ENCODE measurements around the gene SPEM2.

The SPEM2 gene

DNA sequence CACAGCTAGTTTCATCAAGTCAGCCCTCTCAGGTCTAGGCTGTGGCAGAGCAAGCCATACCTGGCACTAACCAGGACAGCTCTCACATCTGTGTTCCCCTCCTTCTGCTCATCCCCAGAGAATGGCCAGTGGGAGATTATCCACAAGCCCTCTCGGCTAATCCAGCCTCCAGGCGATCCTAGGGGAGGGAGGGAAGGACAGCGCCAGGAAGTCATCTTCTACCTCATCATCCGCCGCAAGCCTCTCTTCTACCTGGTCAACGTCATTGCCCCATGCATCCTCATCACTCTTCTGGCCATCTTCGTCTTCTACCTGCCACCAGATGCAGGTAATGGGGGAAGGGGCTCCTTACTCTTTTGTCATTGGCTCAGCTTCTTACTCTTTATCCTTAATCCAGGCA is 23.0 kb downstream of the SPEM2 start:
- Histone ChIP-seq H3K23ac (ENCODE audit: low read length in 2 of 2) (no peak overlapping the region), H3K36me3 (ENCODE audit: control insufficient read depth in 1 of 2, insufficient read depth in 2 of 2, low read depth in 1 of 2, low read length in 2 of 2) (no peaks in the 10 kb centered on the region), H3K27ac (ENCODE audit: low read length, poor library complexity, severe bottlenecking) (no peak overlapping the region), H3K4ac (ENCODE audit: low read depth in 1 of 2, low read length in 2 of 2) (no peak overlapping the region), H3K4me3 (ENCODE audit: insufficient read depth in 1 of 2, low read depth in 1 of 2, low read length in 2 of 2) (no peak overlapping the region), H2BK120ac (ENCODE audit: low read depth, low read length) (no peak overlapping the region), H3K27me3 (ENCODE audit: control insufficient read depth in 1 of 2, insufficient read depth in 1 of 2, low read length in 2 of 2) (peaks cover 29 to 37% of the 10 kb centered on the region in 2 experiments), H4K8ac (ENCODE audit: low read length) (no peak overlapping the region), H2AFZ (ENCODE audit: low read depth, low read length) (no peak overlapping the region), H2AK5ac (ENCODE audit: low read length, severe bottlenecking) (no peak overlapping the region), H3K4me2 (ENCODE audit: low read length, poor library complexity, severe bottlenecking) (no peak overlapping the region), H3K9ac (ENCODE audit: low read length) (no peak overlapping the region), H3K9me3 (ENCODE audit: control insufficient read depth, low read length) (no peaks in the 10 kb centered on the region), H3K4me1 (ENCODE audit: control insufficient read depth, insufficient read depth, low read depth, low read length) (peaks cover 16% of the 10 kb centered on the region), H3K18ac (ENCODE audit: low read depth in 1 of 2, low read length in 2 of 2) (no peak overlapping the region), H3K79me1 (replicated peaks; ENCODE audit: low read length, poor library complexity, severe bottlenecking) (no peaks in the 10 kb centered on the region), H2BK15ac (ENCODE audit: low read depth, poor library complexity, severe bottlenecking) (no peak overlapping the region), H2BK5ac (ENCODE audit: low read depth, low read length, poor library complexity, severe bottlenecking) (no peak overlapping the region), H3K14ac (ENCODE audit: low read length in 2 of 2) (no peak overlapping the region), H4K91ac (ENCODE audit: low read length) (no peak overlapping the region), H2BK12ac (ENCODE audit: low read length in 2 of 2) (no peak overlapping the region)
- no peak for DNase-seq
- WGBS: 76% methylated on average over 3 of the region's 7 CpGs

GRCh38 chr17:7459961-7460545 is 34.6 kb downstream of the SPEM2 start:
- no peak for DNase-seq
- H2BK120ac ChIP-seq (ENCODE audit: low read depth, low read length): no peak overlapping the region
- H3K27me3 ChIP-seq (ENCODE audit: control insufficient read depth in 1 of 2, insufficient read depth in 1 of 2, low read length in 2 of 2): no peaks in the 10 kb centered on the region
- H3K4ac ChIP-seq (ENCODE audit: low read depth in 1 of 2, low read length in 2 of 2): no peak overlapping the region
- no peak overlapping the region for H3K27ac ChIP-seq (ENCODE audit: low read length, poor library complexity, severe bottlenecking)
- no peak overlapping the region for H3K18ac ChIP-seq (ENCODE audit: low read depth in 1 of 2, low read length in 2 of 2)
- no peak overlapping the region for H2BK15ac ChIP-seq (ENCODE audit: low read depth, poor library complexity, severe bottlenecking)
- H3K9ac ChIP-seq (ENCODE audit: low read length): no peak overlapping the region
- no peak overlapping the region for H2AK5ac ChIP-seq (ENCODE audit: low read length, severe bottlenecking)
- H3K4me2 ChIP-seq (ENCODE audit: low read length, poor library complexity, severe bottlenecking): no peak overlapping the region
- 80% methylated on average over 2 of the region's 3 CpGs for WGBS
- peaks cover 34 to 38% of the 10 kb centered on the region in 2 experiments for H3K36me3 ChIP-seq (ENCODE audit: control insufficient read depth in 1 of 2, insufficient read depth in 2 of 2, low read depth in 1 of 2, low read length in 2 of 2)
- H3K4me3 ChIP-seq (ENCODE audit: insufficient read depth in 1 of 2, low read depth in 1 of 2, low read length in 2 of 2): no peak overlapping the region
- H2BK12ac ChIP-seq (ENCODE audit: low read length in 2 of 2): no peak overlapping the region
- H3K79me1 ChIP-seq (replicated peaks; ENCODE audit: low read length, poor library complexity, severe bottlenecking): peaks cover 26% of the 10 kb centered on the region
- no peak overlapping the region for H3K14ac ChIP-seq (ENCODE audit: low read length in 2 of 2)
- no peak overlapping the region for H3K23ac ChIP-seq (ENCODE audit: low read length in 2 of 2)
- H2BK5ac ChIP-seq (ENCODE audit: low read depth, low read length, poor library complexity, severe bottlenecking): no peak overlapping the region
- peaks cover 7% of the 10 kb centered on the region for H3K4me1 ChIP-seq (ENCODE audit: control insufficient read depth, insufficient read depth, low read depth, low read length)
- H4K91ac ChIP-seq (ENCODE audit: low read length): no peak overlapping the region
- H2AFZ ChIP-seq (ENCODE audit: low read depth, low read length): no peak overlapping the region
- H4K8ac ChIP-seq (ENCODE audit: low read length): no peak overlapping the region
- H3K9me3 ChIP-seq (ENCODE audit: control insufficient read depth, low read length): no peaks in the 10 kb centered on the region

GRCh38 chr17:7460850-7461660 is 35.6 kb downstream of the SPEM2 start:
- WGBS: 89% methylated on average over 6 of the region's 7 CpGs

GRCh38 chr17:7462474-7463371 is 37.3 kb downstream of the SPEM2 start:
- no peak overlapping the region for H2AK5ac ChIP-seq (ENCODE audit: low read length, severe bottlenecking)
- WGBS: 96% methylated on average over 44 of the region's 44 CpGs
- H3K4me1 ChIP-seq (ENCODE audit: control insufficient read depth, insufficient read depth, low read depth, low read length): peaks cover 8% of the 10 kb centered on the region

More at GRCh38 chr17:7460850-7461660, 35.6 kb downstream of the SPEM2 start:
- no peak overlapping the region for H3K27ac ChIP-seq (ENCODE audit: low read length, poor library complexity, severe bottlenecking)
- no peak overlapping the region for H4K91ac ChIP-seq (ENCODE audit: low read length)
- H3K18ac ChIP-seq (ENCODE audit: low read depth in 1 of 2, low read length in 2 of 2): no peak overlapping the region
- no peak overlapping the region for H2BK15ac ChIP-seq (ENCODE audit: low read depth, poor library complexity, severe bottlenecking)
- peak overlapping the region in 1 of 2 experiments; percentile 34 for H2BK12ac ChIP-seq (ENCODE audit: low read length in 2 of 2)
- H2BK120ac ChIP-seq (ENCODE audit: low read depth, low read length): no peak overlapping the region
- H3K4me1 ChIP-seq (ENCODE audit: control insufficient read depth, insufficient read depth, low read depth, low read length): peaks cover 7% of the 10 kb centered on the region
- DNase-seq: no peak
- peaks cover 33% of the 10 kb centered on the region for H3K79me1 ChIP-seq (replicated peaks; ENCODE audit: low read length, poor library complexity, severe bottlenecking)
- no peak overlapping the region for H3K23ac ChIP-seq (ENCODE audit: low read length in 2 of 2)
- H3K9ac ChIP-seq (ENCODE audit: low read length): no peak overlapping the region
- peaks cover 41 to 43% of the 10 kb centered on the region in 2 experiments for H3K36me3 ChIP-seq (ENCODE audit: control insufficient read depth in 1 of 2, insufficient read depth in 2 of 2, low read depth in 1 of 2, low read length in 2 of 2)
- H3K9me3 ChIP-seq (ENCODE audit: control insufficient read depth, low read length): no peaks in the 10 kb centered on the region
- no peak overlapping the region for H3K14ac ChIP-seq (ENCODE audit: low read length in 2 of 2)
- no peak overlapping the region for H3K4ac ChIP-seq (ENCODE audit: low read depth in 1 of 2, low read length in 2 of 2)
- H2BK5ac ChIP-seq (ENCODE audit: low read depth, low read length, poor library complexity, severe bottlenecking): no peak overlapping the region
- no peak overlapping the region for H3K4me3 ChIP-seq (ENCODE audit: insufficient read depth in 1 of 2, low read depth in 1 of 2, low read length in 2 of 2)
- H3K4me2 ChIP-seq (ENCODE audit: low read length, poor library complexity, severe bottlenecking): no peak overlapping the region
- H2AFZ ChIP-seq (ENCODE audit: low read depth, low read length): no peak overlapping the region
- H2AK5ac ChIP-seq (ENCODE audit: low read length, severe bottlenecking): no peak overlapping the region
- no peaks in the 10 kb centered on the region for H3K27me3 ChIP-seq (ENCODE audit: control insufficient read depth in 1 of 2, insufficient read depth in 1 of 2, low read length in 2 of 2)
- no peak overlapping the region for H4K8ac ChIP-seq (ENCODE audit: low read length)

More at GRCh38 chr17:7462474-7463371, 37.3 kb downstream of the SPEM2 start:
- DNase-seq: no peak
- H3K79me1 ChIP-seq (replicated peaks; ENCODE audit: low read length, poor library complexity, severe bottlenecking): peaks cover 42% of the 10 kb centered on the region
- H3K9me3 ChIP-seq (ENCODE audit: control insufficient read depth, low read length): no peaks in the 10 kb centered on the region
- no peak overlapping the region for H3K9ac ChIP-seq (ENCODE audit: low read length)
- H2BK120ac ChIP-seq (ENCODE audit: low read depth, low read length): no peak overlapping the region
- no peak overlapping the region for H3K4ac ChIP-seq (ENCODE audit: low read depth in 1 of 2, low read length in 2 of 2)
- no peak overlapping the region for H3K4me2 ChIP-seq (ENCODE audit: low read length, poor library complexity, severe bottlenecking)
- no peak overlapping the region for H2BK15ac ChIP-seq (ENCODE audit: low read depth, poor library complexity, severe bottlenecking)
- peaks cover 55 to 59% of the 10 kb centered on the region in 2 experiments for H3K36me3 ChIP-seq (ENCODE audit: control insufficient read depth in 1 of 2, insufficient read depth in 2 of 2, low read depth in 1 of 2, low read length in 2 of 2)
- no peak overlapping the region for H3K4me3 ChIP-seq (ENCODE audit: insufficient read depth in 1 of 2, low read depth in 1 of 2, low read length in 2 of 2)
- H2BK12ac ChIP-seq (ENCODE audit: low read length in 2 of 2): no peak overlapping the region
- no peaks in the 10 kb centered on the region for H3K27me3 ChIP-seq (ENCODE audit: control insufficient read depth in 1 of 2, insufficient read depth in 1 of 2, low read length in 2 of 2)
- no peak overlapping the region for H2AFZ ChIP-seq (ENCODE audit: low read depth, low read length)
- no peak overlapping the region for H4K8ac ChIP-seq (ENCODE audit: low read length)
- H3K23ac ChIP-seq (ENCODE audit: low read length in 2 of 2): no peak overlapping the region
- H3K14ac ChIP-seq (ENCODE audit: low read length in 2 of 2): no peak overlapping the region
- H3K18ac ChIP-seq (ENCODE audit: low read depth in 1 of 2, low read length in 2 of 2): no peak overlapping the region
- no peak overlapping the region for H2BK5ac ChIP-seq (ENCODE audit: low read depth, low read length, poor library complexity, severe bottlenecking)
- H3K27ac ChIP-seq (ENCODE audit: low read length, poor library complexity, severe bottlenecking): no peak overlapping the region
- H4K91ac ChIP-seq (ENCODE audit: low read length): no peak overlapping the region
